BE2C (cell line): ENCODE measurements around the gene MRPL38.
A peak's percentile ranks its signal among the peaks of the same experiment; 100 is the strongest.
"Not testable (repeated sequence)": the region's sequence is repeated elsewhere in the genome, so short reads cannot be mapped to it uniquely, and the experiment has no call there.

Source experiments
- DNase-seq: peaks from one replicate; pipeline ENCODE4 v3.0.0-alpha.2; 2020
- H3K27me3 ChIP-seq: fragments of 250-450 bp; sonication (Bioruptor Pico); 2 replicates; pipeline ENCODE4 v1.5.1; 2020; ENCODE audit warnings: mild to moderate bottlenecking
- H3K36me3 ChIP-seq: fragments of 250-450 bp; sonication (Bioruptor Pico); 2 replicates; pipeline ENCODE4 v1.5.1; 2020; ENCODE audit warnings: mild to moderate bottlenecking
- H3K4me1 ChIP-seq: fragments of 250-450 bp; sonication (Bioruptor Pico); 2 replicates; pipeline ENCODE4 v1.5.1; 2020
- H3K4me3 ChIP-seq: 2 replicates; pipeline ENCODE4 v1.5.1; 2011; ENCODE audit warnings: low read depth, low read length
- H3K9me3 ChIP-seq: fragments of 250-450 bp; sonication (Bioruptor Pico); 2 replicates; pipeline ENCODE4 v1.5.1; 2020
- TF ChIP-seq, protein P1 (sequence below): IDR thresholded peaks from 2 replicates; pipeline ENCODE4 v1.5.1; 2012; ENCODE audit warnings: mild to moderate bottlenecking, low read depth, low read length

MRPL38 gene

DNA sequence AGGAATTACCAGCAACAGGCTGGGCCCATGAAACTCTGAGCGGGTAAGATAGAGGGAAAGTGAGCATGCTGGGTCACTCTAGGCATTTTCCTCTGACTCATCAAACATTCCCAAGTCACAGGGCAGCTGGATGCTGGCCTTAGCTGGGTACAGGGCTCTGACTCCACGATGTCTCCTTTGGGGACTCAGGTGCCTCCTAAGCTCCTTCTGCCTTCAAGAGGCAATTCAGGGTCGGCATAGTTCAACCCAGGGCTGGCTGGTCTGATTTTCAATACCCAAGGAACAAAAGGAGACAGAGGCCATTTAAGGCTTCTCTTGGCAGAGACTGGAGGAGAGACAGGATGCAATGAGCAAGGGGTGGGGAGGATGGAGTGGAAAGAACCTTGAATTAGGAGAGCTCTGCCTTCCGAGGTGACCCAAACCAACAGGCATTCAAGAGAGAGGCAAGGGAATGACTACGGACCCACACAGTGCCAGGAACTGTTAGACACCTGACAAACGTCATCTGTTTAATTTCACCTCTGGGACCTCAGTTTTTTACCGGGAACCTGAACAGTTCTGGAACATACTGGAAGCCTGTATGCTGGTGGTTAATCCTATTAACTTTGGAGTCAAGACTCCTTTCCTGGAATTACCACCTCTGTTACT lies 50.5 kb downstream of the MRPL38 start:
- Histone ChIP-seq H3K9me3 (no peaks in the 10 kb centered on the region), H3K4me1 (peaks cover 5% of the 10 kb centered on the region), H3K27me3 (no peaks in the 10 kb centered on the region), H3K36me3 (0 out of 2 replicates have a peak, but pooled peaks cover 3% of the 10 kb centered on the region), H3K4me3 (peak overlapping the region; percentile 59)
- TF ChIP-seq, protein P1, sequence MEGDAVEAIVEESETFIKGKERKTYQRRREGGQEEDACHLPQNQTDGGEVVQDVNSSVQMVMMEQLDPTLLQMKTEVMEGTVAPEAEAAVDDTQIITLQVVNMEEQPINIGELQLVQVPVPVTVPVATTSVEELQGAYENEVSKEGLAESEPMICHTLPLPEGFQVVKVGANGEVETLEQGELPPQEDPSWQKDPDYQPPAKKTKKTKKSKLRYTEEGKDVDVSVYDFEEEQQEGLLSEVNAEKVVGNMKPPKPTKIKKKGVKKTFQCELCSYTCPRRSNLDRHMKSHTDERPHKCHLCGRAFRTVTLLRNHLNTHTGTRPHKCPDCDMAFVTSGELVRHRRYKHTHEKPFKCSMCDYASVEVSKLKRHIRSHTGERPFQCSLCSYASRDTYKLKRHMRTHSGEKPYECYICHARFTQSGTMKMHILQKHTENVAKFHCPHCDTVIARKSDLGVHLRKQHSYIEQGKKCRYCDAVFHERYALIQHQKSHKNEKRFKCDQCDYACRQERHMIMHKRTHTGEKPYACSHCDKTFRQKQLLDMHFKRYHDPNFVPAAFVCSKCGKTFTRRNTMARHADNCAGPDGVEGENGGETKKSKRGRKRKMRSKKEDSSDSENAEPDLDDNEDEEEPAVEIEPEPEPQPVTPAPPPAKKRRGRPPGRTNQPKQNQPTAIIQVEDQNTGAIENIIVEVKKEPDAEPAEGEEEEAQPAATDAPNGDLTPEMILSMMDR, result no peak
- no peak for DNase-seq

DNA sequence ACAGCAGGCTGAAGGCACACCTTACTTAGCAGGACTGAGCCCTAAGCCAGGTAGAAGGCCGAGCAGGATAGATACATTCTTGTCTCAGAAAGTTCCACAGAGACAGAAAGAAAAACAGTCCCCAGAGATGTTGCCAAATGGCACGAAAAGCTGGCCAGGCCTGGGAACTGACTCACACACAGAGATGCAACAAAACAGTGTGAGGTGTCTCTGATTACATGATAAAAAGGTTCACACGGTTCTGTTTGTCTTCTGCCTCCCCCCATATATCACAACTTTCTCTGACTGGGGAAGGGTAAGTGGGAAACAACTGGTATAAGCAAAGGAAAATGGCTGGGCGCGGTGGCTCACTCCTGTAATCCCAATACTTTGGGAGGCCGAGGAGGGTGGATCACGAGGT lies 51.3 kb downstream of the MRPL38 start:
- Histone ChIP-seq H3K4me3 (no peak overlapping the region), H3K4me1 (peaks cover 5% of the 10 kb centered on the region), H3K27me3 (no peaks in the 10 kb centered on the region), H3K36me3 (peaks cover 3% of the 10 kb centered on the region; the same call in 1 of the 2 replicates), H3K9me3 (no peaks in the 10 kb centered on the region)
- no peak for DNase-seq
- TF ChIP-seq, protein P1, result no peak

DNA sequence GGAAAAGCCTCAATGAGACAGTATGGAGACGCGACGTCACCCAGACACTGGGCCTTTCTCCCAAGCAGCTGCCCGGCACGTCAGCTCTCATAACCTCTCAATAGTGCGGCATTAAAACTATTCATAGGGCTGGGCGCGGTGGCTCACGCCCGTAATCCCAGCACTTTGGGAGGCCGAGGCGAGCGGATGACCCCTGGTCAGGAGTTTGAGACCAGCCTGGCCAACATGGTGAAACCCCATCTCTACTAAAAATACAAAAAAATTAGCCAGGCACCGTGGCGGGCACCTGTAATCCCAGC lies 53.0 kb downstream of the MRPL38 start:
- H3K36me3 ChIP-seq, result peaks cover 18% of the 10 kb centered on the region
- not testable (repeated sequence) for H3K27me3 ChIP-seq, H3K9me3 ChIP-seq, H3K4me3 ChIP-seq, DNase-seq, H3K4me1 ChIP-seq

DNA sequence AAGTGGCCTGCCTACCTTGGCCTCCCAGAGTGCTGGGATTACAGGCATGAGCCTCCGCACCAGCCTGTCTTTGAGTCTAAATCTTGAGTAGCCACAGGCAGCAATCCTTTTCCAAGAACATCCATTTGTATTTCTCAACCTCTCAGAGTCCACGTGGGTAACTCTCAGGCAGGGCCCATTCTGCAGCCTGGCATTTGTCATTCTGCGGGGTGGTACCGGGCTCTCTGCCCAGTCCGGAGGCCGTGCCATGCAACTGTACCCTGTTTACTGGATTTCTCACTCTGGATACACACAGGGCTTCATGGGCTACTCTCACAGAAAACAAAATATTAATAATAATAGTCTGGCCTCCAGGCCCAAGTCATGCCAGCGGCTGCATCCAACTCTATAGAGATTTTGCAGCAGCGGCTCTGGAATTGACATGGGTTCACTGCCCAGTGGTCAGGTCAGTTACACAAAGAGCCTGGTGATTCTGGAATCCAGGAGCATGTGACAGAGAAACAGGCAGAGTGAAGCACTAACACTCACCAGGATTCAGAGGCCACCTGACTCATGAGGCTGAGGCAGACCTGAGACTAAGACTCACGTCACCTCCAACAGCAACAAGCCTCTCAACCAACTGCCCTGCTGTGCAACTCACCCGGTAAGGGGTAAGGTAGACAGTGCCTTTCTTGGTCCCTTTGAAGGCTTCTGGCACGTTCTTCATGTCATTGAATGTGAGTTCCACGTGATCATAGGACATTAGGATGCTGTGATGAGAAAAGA lies 53.6 kb downstream of the MRPL38 start:
- Histone ChIP-seq H3K4me1 (peaks cover 5% of the 10 kb centered on the region), H3K36me3 (peaks cover 18% of the 10 kb centered on the region), H3K9me3 (no peaks in the 10 kb centered on the region), H3K27me3 (no peaks in the 10 kb centered on the region), H3K4me3 (no peak overlapping the region)
- no peak for DNase-seq
- TF ChIP-seq, protein P1, result no peak

DNA sequence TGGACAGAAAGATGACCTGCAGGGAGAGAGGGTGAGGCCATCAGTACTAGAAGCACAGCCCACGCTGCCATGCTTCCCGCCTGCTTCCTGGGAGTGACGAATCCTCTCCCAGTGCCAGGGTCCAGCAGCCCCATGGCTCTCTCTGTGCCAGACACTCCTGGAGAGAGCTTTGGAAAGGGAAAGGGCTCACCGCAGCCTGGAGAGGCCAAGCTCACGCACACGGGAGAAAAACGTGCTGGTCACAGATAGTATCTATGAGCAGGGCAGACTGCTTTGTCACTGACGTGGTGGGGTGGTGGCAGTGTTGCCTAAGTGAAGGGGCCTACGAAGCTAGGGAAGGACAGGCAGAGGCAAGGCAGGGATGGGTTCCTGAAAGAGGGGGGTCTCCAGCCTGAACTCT lies 55.0 kb downstream of the MRPL38 start:
- H3K4me3 ChIP-seq, result no peak overlapping the region
- no peak for DNase-seq
- H3K36me3 ChIP-seq, result peaks cover 18% of the 10 kb centered on the region
- peaks cover 16% of the 10 kb centered on the region for H3K4me1 ChIP-seq
- TF ChIP-seq, protein P1, result no peak
- H3K27me3 ChIP-seq, result no peaks in the 10 kb centered on the region
- no peaks in the 10 kb centered on the region for H3K9me3 ChIP-seq

DNA sequence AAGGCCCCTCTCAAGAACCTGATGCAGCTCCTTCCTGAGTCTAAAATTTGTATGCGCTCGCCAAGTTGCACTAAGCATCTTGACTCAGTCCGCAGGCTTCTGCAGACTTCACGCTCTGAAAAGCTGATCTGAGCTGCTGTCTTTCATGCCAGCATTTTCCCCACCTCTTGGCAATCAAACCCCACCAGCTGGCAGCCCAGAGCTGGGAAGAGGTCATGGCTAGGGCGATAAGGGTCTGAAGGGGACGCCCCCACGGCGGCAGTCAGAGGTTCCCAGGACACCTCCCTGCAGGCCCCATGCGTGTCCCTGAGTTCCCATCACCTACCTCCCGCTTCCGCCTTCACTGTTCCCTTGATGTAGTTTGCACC lies 55.4 kb downstream of the MRPL38 start:
- H3K4me3 ChIP-seq, result no peak overlapping the region
- H3K36me3 ChIP-seq, result peaks cover 18% of the 10 kb centered on the region
- H3K4me1 ChIP-seq, result peaks cover 12% of the 10 kb centered on the region
- TF ChIP-seq, protein P1, result no peak
- DNase-seq, result no peak
- no peaks in the 10 kb centered on the region for H3K9me3 ChIP-seq
- no peaks in the 10 kb centered on the region for H3K27me3 ChIP-seq
